NCI-H2029 (cell line): ENCODE data around the gene NR2F2.

Source experiments
- DNase-seq: peaks from one replicate; lab custom pipeline; 2025; lab: John Stamatoyannopoulos, UW

Gene NR2F2

GRCh38 chr15:96330450-96331143 lies at the start of gene NR2F2:
TSS of gene NR2F2 (plus strand) at chr15:96330700. CDS start at chr15:96332106, 1,406 bp downstream.
- DNase-seq: peak; percentile 80

- no peak for DNase-seq
Observed at GRCh38 chr15:96285305-96285704, 45.2 kb upstream of the NR2F2 start.

GRCh38 chr15:96285729-96286254 lies 44.7 kb upstream of the NR2F2 start:
- no peak for DNase-seq

- DNase-seq: no peak
Observed at GRCh38 chr15:96290679-96291078, 39.8 kb upstream of the NR2F2 start.

- no peak for DNase-seq
Observed at GRCh38 chr15:96292635-96293034, 37.9 kb upstream of the NR2F2 start.

- no peak for DNase-seq
Observed at GRCh38 chr15:96293441-96293840, 37.1 kb upstream of the NR2F2 start.

GRCh38 chr15:96294766-96295165 lies 35.7 kb upstream of the NR2F2 start:
- no peak for DNase-seq

- no peak for DNase-seq
Observed at GRCh38 chr15:96296264-96296663, 34.2 kb upstream of the NR2F2 start.

- no peak for DNase-seq
Observed at GRCh38 chr15:96297783-96298182, 32.7 kb upstream of the NR2F2 start.

- no peak for DNase-seq
Observed at GRCh38 chr15:96298217-96298616, 32.3 kb upstream of the NR2F2 start.

- DNase-seq: no peak
Observed at GRCh38 chr15:96300836-96301235, 29.7 kb upstream of the NR2F2 start.

GRCh38 chr15:96303503-96304056 lies 26.9 kb upstream of the NR2F2 start:
- no peak for DNase-seq

GRCh38 chr15:96304839-96305238 lies 25.7 kb upstream of the NR2F2 start:
- DNase-seq: no peak

GRCh38 chr15:96306321-96306720 lies 24.2 kb upstream of the NR2F2 start:
- no peak for DNase-seq

GRCh38 chr15:96307856-96308394 lies 22.6 kb upstream of the NR2F2 start:
- no peak for DNase-seq

GRCh38 chr15:96309143-96309660 lies 21.3 kb upstream of the NR2F2 start:
- DNase-seq: no peak

GRCh38 chr15:96311256-96311955 lies 19.1 kb upstream of the NR2F2 start:
- DNase-seq: no peak

GRCh38 chr15:96311956-96312294 lies 18.6 kb upstream of the NR2F2 start:
- no peak for DNase-seq

GRCh38 chr15:96312641-96313335 lies 17.7 kb upstream of the NR2F2 start:
- DNase-seq: no peak

- no peak for DNase-seq
Observed at GRCh38 chr15:96314518-96314917, 16.0 kb upstream of the NR2F2 start.

GRCh38 chr15:96314963-96315362 lies 15.5 kb upstream of the NR2F2 start:
- no peak for DNase-seq
